HepG2 (cell line): Measurements from ENCODE around the gene ITGB2. TPM values are rescaled to one million over a fixed set of nuclear protein-coding genes. Genes with fewer than 3 reads are reported as not detected.

ENCODE experiments used
- BRCA1 ChIP-seq: sonication (generic); formaldehyde crosslinking; IDR thresholded peaks from 2 replicates; pipeline ENCODE4 v1.4.0; 2020; ENCODE audit warnings: missing genetic modification reagents
- EHMT2 ChIP-seq: fragments of 200-600 bp; sonication (generic); IDR thresholded peaks from 2 replicates; pipeline ENCODE4 v1.7.0; 2017; ENCODE audit warnings: antibody characterized with exemption, low read depth, low read length, borderline replicate concordance
- EZH2 ChIP-seq: conservative IDR thresholded peaks from 2 replicates; pipeline ENCODE4 v1.6.1; 2012; ENCODE audit warnings: mild to moderate bottlenecking, low read depth, low read length, moderate library complexity
- GATAD1 ChIP-seq: IDR thresholded peaks from 2 replicates; pipeline ENCODE4 v1.6.1; 2016; ENCODE audit warnings: missing genetic modification reagents, missing compliant biosample characterization
- HNF1B ChIP-seq: sonication (generic); formaldehyde crosslinking; IDR thresholded peaks from 2 replicates; pipeline ENCODE4 v1.5.1; 2020; ENCODE audit warnings: mild to moderate bottlenecking, moderate library complexity, missing genetic modification reagents
- KDM3A ChIP-seq: IDR thresholded peaks from 2 replicates; pipeline ENCODE4 v1.6.1; 2018; ENCODE audit warnings: low read depth, missing compliant biosample characterization
- MED1 ChIP-seq: sonication (generic); formaldehyde crosslinking; IDR thresholded peaks from 2 replicates; pipeline ENCODE4 v1.4.0; 2020; ENCODE audit warnings: missing genetic modification reagents
- MLX ChIP-seq: IDR thresholded peaks from 2 replicates; pipeline ENCODE4 v1.6.1; 2016
- PAXIP1 ChIP-seq: sonication (generic); formaldehyde crosslinking; conservative IDR thresholded peaks from 2 replicates; pipeline ENCODE4 v1.4.0; 2020; ENCODE audit warnings: mild to moderate bottlenecking, missing genetic modification reagents, moderate library complexity
- PITX1 ChIP-seq: sonication (generic); formaldehyde crosslinking; IDR thresholded peaks from 2 replicates; pipeline ENCODE4 v1.5.1; 2020; ENCODE audit warnings: mild to moderate bottlenecking, missing genetic modification reagents
- PLRG1 ChIP-seq: fragments of 450-650 bp; conservative IDR thresholded peaks from 2 replicates; pipeline ENCODE4 v1.6.1; 2016
- YEATS2 ChIP-seq: sonication (generic); formaldehyde crosslinking; IDR thresholded peaks from 2 replicates; pipeline ENCODE4 v1.4.0; 2020; ENCODE audit warnings: missing genetic modification reagents, borderline replicate concordance
- ZNF468 ChIP-seq: sonication (generic); formaldehyde crosslinking; IDR thresholded peaks from 2 replicates; pipeline ENCODE4 v1.8.0; 2022; ENCODE audit warnings: mild to moderate bottlenecking, moderate library complexity, missing genetic modification reagents
- ZNF562 ChIP-seq: sonication (generic); formaldehyde crosslinking; IDR thresholded peaks from 2 replicates; pipeline ENCODE4 v1.8.0; 2022; ENCODE audit warnings: missing genetic modification reagents, borderline replicate concordance
- ZNF577 ChIP-seq: sonication (generic); formaldehyde crosslinking; IDR thresholded peaks from 2 replicates; pipeline ENCODE4 v1.4.0; 2020; ENCODE audit warnings: mild to moderate bottlenecking, low read depth, missing genetic modification reagents, borderline replicate concordance
- ZNF724P ChIP-seq: sonication (generic); formaldehyde crosslinking; IDR thresholded peaks from 2 replicates; pipeline ENCODE4 v1.8.0; 2022; ENCODE audit warnings: missing genetic modification reagents, borderline replicate concordance
- ZNF775 ChIP-seq: sonication (generic); formaldehyde crosslinking; IDR thresholded peaks from 2 replicates; pipeline ENCODE4 v1.4.0; 2020; ENCODE audit warnings: missing genetic modification reagents, mild to moderate bottlenecking, moderate library complexity, borderline replicate concordance
- ZNF780A ChIP-seq: sonication (generic); formaldehyde crosslinking; IDR thresholded peaks from 2 replicates; pipeline ENCODE4 v1.8.0; 2022; ENCODE audit warnings: mild to moderate bottlenecking, missing genetic modification reagents, moderate library complexity
- polyA plus RNA-seq, 8 experiments: library from polyadenylated mRNA; depleted of rRNA in 3 of 8; stranded (reverse) in 7 of 8; unstranded in 1 of 8; fragments of >200 nt; fragmentation: Illumina TruSeq in 4 of 8; extraction: Trizol in 4 of 8; gene quantifications; 2 replicates each; pipeline versions ENCODE4 v1.2.1 to v1.2.3, GENCODE V29; 2011 to 2016; ENCODE audit warnings: low read depth in 4 of 8, missing spikeins in 1 of 8, mixed read lengths in 1 of 8; ENCODE audit not compliant: insufficient read depth in 1 of 8
- total RNA-seq, 5 experiments: library from RNA; depleted of rRNA; stranded (reverse); fragments of >200 nt; fragmentation: Illumina TruSeq; extraction: Trizol; gene quantifications; 2 replicates each; pipeline ENCODE4 v1.2.3, GENCODE V29; 2016; ENCODE audit warnings: low read depth in 1 of 5

ITGB2 gene
- total and polyA plus RNA-seq, 2 of the 13 experiments (the other 11 are each of a cell fraction or from before 2014, with no cell fraction given) = 4.2 to 18.0 TPM

- TF ChIP-seq YEATS2 (CRISPR knock-in tag) (no peak), EZH2 (no peak), BRCA1 (CRISPR knock-in tag) (no peak), PLRG1 (no peak), EHMT2 (no peak), ZNF577 (CRISPR knock-in tag) (no peak), ZNF468 (CRISPR knock-in tag) (no peak), ZNF562 (CRISPR knock-in tag) (no peak), PAXIP1 (0 out of 2 replicates have a peak, but pooled peaks have one; percentile 14), MLX (CRISPR knock-in tag) (no peak), GATAD1 (no peak), PITX1 (0 out of 2 replicates have a peak, but pooled peaks have one; percentile 31), ZNF724P (CRISPR knock-in tag) (peak; percentile 39; the same call in 1 of the 2 replicates), MED1 (CRISPR knock-in tag) (no peak), ZNF780A (CRISPR knock-in tag) (no peak), KDM3A (CRISPR knock-in tag) (no peak), ZNF775 (CRISPR knock-in tag) (no peak), HNF1B (CRISPR knock-in tag) (no peak)
Measured at GRCh38 chr21:44836666-44837471, 83.8 kb downstream of the ITGB2 start (continued).
